DOHH2 (cell line): ENCODE results near the gene CLHC1.
"Not testable (repeated sequence)": the region's sequence is repeated elsewhere in the genome, so short reads cannot be mapped to it uniquely, and the experiment has no call there.

Source experiments
- H3F3A ChIP-seq: fragments of 200-600 bp; sonication (generic), shearing (Covaris generic); 2 replicates; pipeline ENCODE4 v1.6.0; 2016; ENCODE audit warnings: antibody characterized with exemption, mild to moderate bottlenecking; ENCODE audit not compliant: control insufficient read depth, insufficient read depth
- H3K27ac ChIP-seq: fragments of 200-600 bp; sonication (generic); 2 replicates; pipeline ENCODE4 v1.5.1; 2014; ENCODE audit warnings: low read depth, mild to moderate bottlenecking, low read length, moderate library complexity
- H3K27me3 ChIP-seq: fragments of 200-600 bp; sonication (generic); 2 replicates; pipeline ENCODE4 v1.6.1; 2014; ENCODE audit warnings: mild to moderate bottlenecking, low read length, mixed read lengths; ENCODE audit not compliant: control insufficient read depth
- H3K36me3 ChIP-seq: fragments of 200-600 bp; sonication (generic); 2 replicates; pipeline ENCODE4 v1.6.1; 2014; ENCODE audit warnings: mild to moderate bottlenecking, low read length, moderate library complexity, mixed read lengths; ENCODE audit not compliant: control insufficient read depth
- H3K4me1 ChIP-seq: fragments of 200-600 bp; sonication (generic); 2 replicates; pipeline ENCODE4 v1.6.1; 2014; ENCODE audit warnings: mild to moderate bottlenecking, low read length, mixed read lengths; ENCODE audit not compliant: control insufficient read depth
- H3K4me2 ChIP-seq: fragments of 200-600 bp; sonication (generic); 2 replicates; pipeline ENCODE4 v1.6.0; 2014; ENCODE audit warnings: mild to moderate bottlenecking, low read length, moderate library complexity
- H3K4me3 ChIP-seq: fragments of 200-600 bp; sonication (generic); 2 replicates; pipeline ENCODE4 v1.5.1; 2014; ENCODE audit warnings: mild to moderate bottlenecking, low read length, mixed read lengths
- H3K79me2 ChIP-seq: fragments of 200-600 bp; sonication (generic); 2 replicates; pipeline ENCODE4 v1.6.1; 2014; ENCODE audit warnings: mild to moderate bottlenecking, low read length, mixed read lengths; ENCODE audit not compliant: control insufficient read depth
- H3K9me2 ChIP-seq: fragments of 200-600 bp; sonication (generic); replicated peaks from 2 replicates; pipeline ENCODE4 v1.6.1; 2014; ENCODE audit warnings: mild to moderate bottlenecking, low read length, mixed read lengths; ENCODE audit not compliant: control insufficient read depth
- H3K9me3 ChIP-seq: fragments of 200-600 bp; sonication (generic); 2 replicates; pipeline ENCODE4 v1.6.1; 2014; ENCODE audit warnings: antibody characterized with exemption, low read length, mixed read lengths; ENCODE audit not compliant: control insufficient read depth, insufficient read depth
- H4K20me1 ChIP-seq: fragments of 200-600 bp; sonication (generic); 2 replicates; pipeline ENCODE4 v1.6.0; 2014; ENCODE audit warnings: low read depth, mild to moderate bottlenecking, antibody characterized with exemption, low read length, moderate library complexity; ENCODE audit not compliant: control insufficient read depth, insufficient read depth
- CTCF ChIP-seq: fragments of 200-600 bp; sonication (generic); IDR thresholded peaks from one replicate; pipeline ENCODE4 v1.5.1; 2014; ENCODE audit warnings: antibody characterized with exemption, mild to moderate bottlenecking, low read depth, low read length; ENCODE audit not compliant: poor library complexity, severe bottlenecking
- EZH2phosphoT487 ChIP-seq: fragments of 200-600 bp; sonication (generic); IDR thresholded peaks from 2 replicates; pipeline ENCODE4 v1.6.1; 2017; ENCODE audit warnings: borderline replicate concordance, mild to moderate bottlenecking, antibody characterized with exemption, low read length, moderate library complexity, mixed read lengths

CLHC1 gene

GRCh38 chr2:55204950-55205349 is 27.1 kb downstream of the CLHC1 start:
- Histone ChIP-seq H3K9me3 (no peaks in the 10 kb centered on the region), H4K20me1 (no peaks in the 10 kb centered on the region), H3K4me1 (no peaks in the 10 kb centered on the region), H3K27me3 (no peaks in the 10 kb centered on the region), H3F3A (peaks cover 4% of the 10 kb centered on the region), H3K9me2 (no peaks in the 10 kb centered on the region), H3K36me3 (peaks cover 21% of the 10 kb centered on the region), H3K4me3 (no peak overlapping the region), H3K4me2 (no peak overlapping the region), H3K27ac (no peak overlapping the region), H3K79me2 (no peaks in the 10 kb centered on the region)
- no peak for TF ChIP-seq CTCF

- TF ChIP-seq CTCF (no peak), EZH2phosphoT487 (no peak)
- Histone ChIP-seq H3K79me2 (no peaks in the 10 kb centered on the region), H4K20me1 (no peaks in the 10 kb centered on the region), H3K9me2 (no peaks in the 10 kb centered on the region), H3K36me3 (peaks cover 21% of the 10 kb centered on the region), H3K27me3 (no peaks in the 10 kb centered on the region), H3K4me2 (no peak overlapping the region), H3K27ac (no peak overlapping the region), H3K4me1 (no peaks in the 10 kb centered on the region), H3F3A (peaks cover 4% of the 10 kb centered on the region), H3K9me3 (no peaks in the 10 kb centered on the region), H3K4me3 (no peak overlapping the region)
These were observed 27.6 kb downstream of the CLHC1 start for GRCh38 chr2:55204536-55204935.

- Histone ChIP-seq H4K20me1 (no peaks in the 10 kb centered on the region), H3K4me2 (no peak overlapping the region), H3K9me2 (no peaks in the 10 kb centered on the region), H3F3A (no peaks in the 10 kb centered on the region), H3K27ac (no peak overlapping the region), H3K36me3 (peaks cover 32% of the 10 kb centered on the region), H3K9me3 (no peaks in the 10 kb centered on the region), H3K79me2 (no peaks in the 10 kb centered on the region), H3K27me3 (no peaks in the 10 kb centered on the region), H3K4me3 (no peak overlapping the region), H3K4me1 (no peaks in the 10 kb centered on the region)
- TF ChIP-seq CTCF = no peak
- TF ChIP-seq EZH2phosphoT487 = no peak
These were observed 31.7 kb downstream of the CLHC1 start for GRCh38 chr2:55200416-55200815.

GRCh38 chr2:55196526-55196925 is 35.6 kb downstream of the CLHC1 start:
- TF ChIP-seq CTCF (no peak), EZH2phosphoT487 (no peak)
- peaks cover 17% of the 10 kb centered on the region for H3K36me3 ChIP-seq
- H3K9me2 ChIP-seq = no peaks in the 10 kb centered on the region
- no peaks in the 10 kb centered on the region for H3K27me3 ChIP-seq
- no peaks in the 10 kb centered on the region for H3K9me3 ChIP-seq
- no peaks in the 10 kb centered on the region for H4K20me1 ChIP-seq
- H3K4me3 ChIP-seq = no peak overlapping the region
- H3K79me2 ChIP-seq = no peaks in the 10 kb centered on the region
- H3K4me1 ChIP-seq = no peaks in the 10 kb centered on the region
- H3K4me2 ChIP-seq = no peak overlapping the region
- no peak overlapping the region for H3K27ac ChIP-seq
- H3F3A ChIP-seq = no peaks in the 10 kb centered on the region

DNA sequence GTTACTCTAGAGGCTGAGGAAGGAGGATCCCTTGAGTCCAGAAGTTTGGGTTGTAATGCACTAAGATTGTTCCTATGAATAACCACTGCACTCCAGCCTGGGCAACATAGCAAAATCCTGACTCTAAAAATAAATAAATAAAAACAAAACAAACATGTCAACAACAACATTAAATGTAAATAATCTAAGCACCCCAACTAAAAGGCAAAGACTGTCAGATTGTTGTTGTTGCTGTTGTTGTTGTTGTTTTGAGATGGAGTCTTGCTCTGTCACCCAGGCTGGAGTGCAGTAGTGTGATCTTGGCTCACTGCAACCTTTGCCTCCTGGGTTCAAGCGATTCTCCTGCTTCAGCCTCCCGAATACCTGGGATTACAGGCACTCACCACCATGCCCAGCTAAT is 40.2 kb downstream of the CLHC1 start:
- H4K20me1 ChIP-seq, H3K79me2 ChIP-seq, H3K27ac ChIP-seq, H3K4me2 ChIP-seq, H3K4me3 ChIP-seq, H3K27me3 ChIP-seq, H3K4me1 ChIP-seq, H3K9me2 ChIP-seq, H3F3A ChIP-seq, H3K9me3 ChIP-seq: not testable (repeated sequence)
- H3K36me3 ChIP-seq = peaks cover 10% of the 10 kb centered on the region
